ENCODE results near the gene AMZ1. TPM values are rescaled to one million over a fixed set of nuclear protein-coding genes. Genes with fewer than 3 reads are reported as not detected.

Gene AMZ1
- total RNA-seq, 1 donor, result 2.5 TPM

GRCh38 chr7:2644562-2645273 is 43.3 kb upstream of the AMZ1 start:
- no peak overlapping the region for H3K4me2 ChIP-seq (ENCODE audit: insufficient read depth, low read length)

GRCh38 chr7:2645274-2645868 is 42.6 kb upstream of the AMZ1 start:
- Histone ChIP-seq H3K4me2 (ENCODE audit: insufficient read depth, low read length) (no peak overlapping the region), H2AFZ (ENCODE audit: low read length) (no peak overlapping the region), H4K20me1 (ENCODE audit: insufficient read depth, low read length) (peaks cover 20% of the 10 kb centered on the region), H3K27me3 (ENCODE audit: insufficient read depth, low read length) (no peaks in the 10 kb centered on the region), H3K79me2 (ENCODE audit: insufficient read depth, low read length) (peaks cover 23% of the 10 kb centered on the region), H3K36me3 (ENCODE audit: insufficient read depth, low read length) (peaks cover 16% of the 10 kb centered on the region), H3K4me1 (ENCODE audit: insufficient read depth, low read length) (peaks cover 24% of the 10 kb centered on the region), H3K4me3 (ENCODE audit: insufficient read depth, low read length) (no peak overlapping the region), H3K9me3 (ENCODE audit: low read depth, low read length) (no peaks in the 10 kb centered on the region), H3K27ac (ENCODE audit: low read depth, low read length) (peak overlapping the region; percentile 28)
- DNase-seq (ENCODE audit: insufficient read length, low spot score, missing footprints), result peak; percentile 91
- no peak for TF ChIP-seq CTCF (IDR thresholded peaks at IDR 0.05; ENCODE audit: extremely low read depth, low read depth, low read length)

More at GRCh38 chr7:2644562-2645273, 43.3 kb upstream of the AMZ1 start:
- peak overlapping the region; percentile 28 for H3K27ac ChIP-seq (ENCODE audit: low read depth, low read length)
- H4K20me1 ChIP-seq (ENCODE audit: insufficient read depth, low read length), result peaks cover 20% of the 10 kb centered on the region
- DNase-seq (ENCODE audit: insufficient read length, low spot score, missing footprints), result no peak
- no peaks in the 10 kb centered on the region for H3K27me3 ChIP-seq (ENCODE audit: insufficient read depth, low read length)
- H3K36me3 ChIP-seq (ENCODE audit: insufficient read depth, low read length), result peaks cover 10% of the 10 kb centered on the region
- H3K9me3 ChIP-seq (ENCODE audit: low read depth, low read length), result no peaks in the 10 kb centered on the region
- H3K79me2 ChIP-seq (ENCODE audit: insufficient read depth, low read length), result peaks cover 29% of the 10 kb centered on the region
- no peak for TF ChIP-seq CTCF (IDR thresholded peaks at IDR 0.05; ENCODE audit: extremely low read depth, low read depth, low read length)
- H3K4me3 ChIP-seq (ENCODE audit: insufficient read depth, low read length), result no peak overlapping the region
- no peak overlapping the region for H2AFZ ChIP-seq (ENCODE audit: low read length)
- H3K4me1 ChIP-seq (ENCODE audit: insufficient read depth, low read length), result peaks cover 24% of the 10 kb centered on the region

GRCh38 chr7:2646336-2646679 is 41.7 kb upstream of the AMZ1 start:
- H3K4me3 ChIP-seq (ENCODE audit: insufficient read depth, low read length), result no peak overlapping the region
- no peak for DNase-seq (ENCODE audit: insufficient read length, low spot score, missing footprints)
- no peaks in the 10 kb centered on the region for H3K27me3 ChIP-seq (ENCODE audit: insufficient read depth, low read length)
- peaks cover 17% of the 10 kb centered on the region for H3K36me3 ChIP-seq (ENCODE audit: insufficient read depth, low read length)
- no peak overlapping the region for H3K27ac ChIP-seq (ENCODE audit: low read depth, low read length)
- TF ChIP-seq CTCF (IDR thresholded peaks at IDR 0.05; ENCODE audit: extremely low read depth, low read depth, low read length), result no peak
- peaks cover 14% of the 10 kb centered on the region for H3K4me1 ChIP-seq (ENCODE audit: insufficient read depth, low read length)
- peaks cover 20% of the 10 kb centered on the region for H4K20me1 ChIP-seq (ENCODE audit: insufficient read depth, low read length)
- H3K79me2 ChIP-seq (ENCODE audit: insufficient read depth, low read length), result peaks cover 15% of the 10 kb centered on the region
- no peak overlapping the region for H3K4me2 ChIP-seq (ENCODE audit: insufficient read depth, low read length)
- H3K9me3 ChIP-seq (ENCODE audit: low read depth, low read length), result no peaks in the 10 kb centered on the region
- no peak overlapping the region for H2AFZ ChIP-seq (ENCODE audit: low read length)

All from osteoblast (primary cell).